NCI-H510A treated with DMSO at 0.1 percent for 48 hours (cell line): ENCODE measurements around the gene IMPA2.
"Not testable (repeated sequence)": the region's sequence is repeated elsewhere in the genome, so short reads cannot be mapped to it uniquely, and the experiment has no call there.

Experiments used
- DNase-seq: peaks from one replicate; lab custom pipeline; 2025; lab: John Stamatoyannopoulos, UW

Gene IMPA2

DNA sequence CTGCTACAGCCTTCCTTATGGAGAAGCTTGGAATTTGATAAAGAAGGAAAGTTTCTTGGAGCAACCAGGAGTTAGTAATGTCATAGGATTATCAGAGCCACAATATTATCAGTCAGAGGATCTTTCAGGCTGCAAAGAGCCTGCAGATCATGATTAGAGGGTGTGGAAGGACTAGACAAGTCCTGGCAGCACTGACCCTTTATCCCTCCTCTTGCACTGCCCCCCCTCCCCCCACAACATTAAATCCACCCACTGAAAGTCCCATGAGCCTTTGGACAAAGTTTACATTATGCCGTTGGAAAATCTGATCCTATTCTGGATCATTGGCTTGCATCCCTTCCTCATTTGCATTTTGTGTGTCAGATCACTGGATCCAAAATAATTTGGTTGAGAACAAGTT lies 18.7 kb upstream of the IMPA2 start:
- DNase-seq, result no peak

DNA sequence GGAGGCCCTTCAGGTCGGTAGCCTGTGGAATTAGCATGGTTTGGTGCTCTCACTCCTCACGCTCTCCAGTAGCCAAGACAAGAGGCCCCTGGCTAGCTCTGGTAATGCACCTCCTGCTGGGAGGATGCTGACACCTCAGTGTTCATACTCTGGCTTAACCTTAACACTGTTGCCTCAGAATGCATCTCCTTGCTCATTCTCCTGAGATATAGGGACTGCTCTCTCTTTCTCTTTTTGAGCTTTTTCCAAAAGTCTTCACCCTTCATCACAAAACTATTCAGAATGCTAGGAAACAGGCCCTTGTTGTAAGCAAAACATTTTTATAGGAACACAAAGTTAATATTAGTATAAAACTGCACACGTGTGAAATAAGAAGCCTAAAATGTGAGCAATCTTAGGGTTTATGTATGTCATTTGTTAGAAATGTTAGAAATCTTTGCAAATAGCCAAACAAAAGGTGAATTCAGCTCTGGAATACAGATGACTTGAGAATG lies 17.3 kb upstream of the IMPA2 start:
- DNase-seq, result no peak

DNA sequence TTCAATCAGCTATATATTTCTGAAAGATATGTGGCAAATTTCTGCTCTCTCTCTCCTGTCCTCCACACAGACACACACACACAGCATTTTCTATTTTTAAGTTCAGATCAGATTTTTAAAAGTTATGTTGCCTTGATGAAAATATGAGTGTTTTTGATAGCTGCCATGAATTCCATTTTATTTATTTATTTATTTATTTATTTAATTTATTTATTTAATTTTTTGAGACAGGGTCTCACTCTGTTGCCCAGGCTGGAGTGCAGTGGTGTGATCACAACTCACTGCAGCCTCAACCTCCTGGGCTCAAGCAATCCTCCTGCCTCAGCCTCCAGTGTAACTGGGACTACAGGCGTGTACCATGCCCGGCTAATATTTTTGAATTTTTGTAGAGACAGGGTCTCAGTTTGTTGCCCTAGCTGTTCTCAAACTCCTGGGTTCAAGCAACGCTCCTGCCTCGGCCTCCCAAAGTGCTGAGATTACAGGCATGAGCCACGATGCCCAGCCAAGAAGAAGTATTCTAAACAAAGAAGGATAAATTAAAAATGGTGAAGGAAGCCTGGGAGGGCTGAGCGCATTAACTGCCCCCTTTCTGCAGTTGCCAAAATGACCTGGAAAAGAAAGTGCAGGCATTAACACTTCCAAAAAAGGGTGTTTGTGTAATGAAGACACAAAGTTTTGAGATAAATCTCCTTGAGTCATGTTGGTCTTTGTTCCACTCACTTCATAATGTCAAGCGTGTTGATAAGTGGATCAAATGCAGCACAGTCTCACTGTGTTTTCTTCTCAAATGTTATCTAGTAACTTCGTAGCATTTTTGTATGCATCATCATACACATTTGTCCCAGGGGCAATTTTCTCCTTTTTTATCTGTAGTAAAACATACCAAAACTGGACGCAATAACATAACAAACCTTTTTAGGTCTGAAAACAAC lies 11.1 kb upstream of the IMPA2 start:
- DNase-seq, result no peak

DNA sequence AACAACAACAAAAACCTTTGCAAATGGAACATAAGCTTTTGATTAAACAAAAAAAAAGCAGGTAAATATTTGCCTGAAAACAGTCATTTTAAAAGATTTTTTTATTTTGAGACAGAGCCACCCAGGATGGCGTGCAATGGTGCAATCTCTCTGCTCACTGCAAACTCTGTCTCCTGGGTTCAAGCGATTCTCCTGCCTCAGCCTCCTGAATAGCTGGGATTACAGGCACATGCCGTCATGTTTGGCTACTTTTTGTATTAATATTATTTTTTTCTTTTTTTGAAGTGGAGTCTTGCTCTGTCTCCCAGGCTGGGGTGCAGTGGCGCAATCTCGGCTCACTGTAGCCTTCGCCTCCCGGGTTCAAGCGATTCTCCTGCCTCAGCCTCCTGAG lies 10.5 kb upstream of the IMPA2 start:
- not testable (repeated sequence) for DNase-seq

DNA sequence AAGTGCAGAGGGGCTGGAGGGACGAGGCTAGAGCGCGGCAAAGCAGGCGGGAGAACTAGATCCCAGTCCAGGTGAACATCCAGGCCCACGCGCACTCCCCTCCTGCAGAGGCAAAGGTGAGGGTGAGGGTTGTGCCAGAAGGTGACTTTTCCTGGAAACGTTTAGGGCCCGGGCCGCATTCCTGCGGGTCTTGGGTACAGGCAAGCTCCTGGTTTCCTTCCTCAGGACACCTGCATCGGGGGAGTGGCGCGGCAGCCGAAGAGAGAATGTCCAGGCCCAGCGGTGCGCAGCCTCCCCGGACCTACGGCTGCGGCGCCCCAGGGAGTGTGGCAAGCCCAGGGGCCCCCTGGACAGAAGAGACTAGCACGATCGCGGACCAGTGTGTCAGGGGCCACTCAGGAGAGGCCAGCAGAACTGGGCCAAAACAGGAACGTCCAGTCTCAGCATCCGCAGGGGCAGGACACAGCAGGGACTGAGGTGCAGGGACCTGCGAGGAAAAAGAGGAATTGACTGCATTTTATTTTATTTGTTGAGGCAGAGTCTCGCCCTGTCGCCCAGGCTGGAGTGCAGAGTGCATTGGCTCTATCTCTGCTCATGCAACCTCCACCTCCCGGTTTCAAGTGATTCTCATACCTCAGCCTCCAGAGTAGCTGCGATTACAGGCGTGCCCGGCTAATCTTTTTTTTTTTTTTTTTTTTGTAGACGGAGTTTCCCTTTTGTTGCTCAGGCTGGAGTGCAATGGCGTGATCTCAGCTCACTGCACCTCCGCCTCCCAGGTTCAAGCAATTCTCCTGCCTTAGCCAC lies 8.7 kb upstream of the IMPA2 start:
- DNase-seq, result no peak

DNA sequence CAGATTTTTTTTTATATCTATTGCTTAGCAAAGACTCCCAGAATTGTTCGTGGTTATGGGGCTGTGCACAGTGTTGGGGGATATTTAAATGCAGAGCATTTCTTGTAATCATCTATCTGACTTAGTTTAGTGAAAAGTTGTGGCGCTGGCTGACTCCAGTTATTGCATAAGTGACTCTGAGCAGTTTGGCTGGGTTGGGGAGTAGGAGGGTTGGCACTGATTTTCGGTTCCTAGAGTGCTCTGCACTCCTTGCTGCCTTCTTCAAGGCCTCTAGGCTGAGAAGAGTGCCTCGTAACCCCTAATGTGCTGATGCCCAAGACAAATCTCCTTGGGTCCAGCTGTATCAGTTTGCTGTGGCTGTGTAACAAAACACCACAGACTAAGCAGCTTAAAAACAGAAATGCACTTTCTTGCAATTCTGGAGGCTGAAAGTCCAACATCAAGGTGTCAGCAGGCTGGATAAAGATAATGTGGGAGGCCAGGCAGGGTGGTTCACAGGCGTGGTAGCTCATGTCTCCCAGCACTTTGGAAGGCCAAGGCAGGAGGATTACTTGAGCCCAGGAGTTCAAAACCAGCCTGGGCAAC lies 6.5 kb upstream of the IMPA2 start:
- no peak for DNase-seq

DNA sequence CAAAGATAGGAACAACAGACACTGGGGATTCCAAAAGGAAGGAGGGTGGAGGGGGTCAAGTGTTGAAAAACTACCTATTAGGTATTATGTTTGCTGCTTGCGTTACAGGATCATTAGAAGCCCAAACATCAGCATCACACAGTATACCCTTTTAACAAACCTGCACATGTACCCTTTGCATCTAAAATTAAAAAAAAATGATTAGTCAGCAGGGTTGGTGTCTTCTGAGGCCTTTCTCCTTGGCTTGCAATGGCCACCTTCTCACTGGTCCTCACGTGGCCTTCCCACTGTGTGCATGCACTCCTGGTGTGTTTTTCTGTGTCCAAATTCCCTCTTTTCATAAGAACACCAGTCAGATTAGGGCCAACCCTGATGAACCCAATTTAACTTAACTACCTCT lies 5.6 kb upstream of the IMPA2 start:
- DNase-seq, result no peak

DNA sequence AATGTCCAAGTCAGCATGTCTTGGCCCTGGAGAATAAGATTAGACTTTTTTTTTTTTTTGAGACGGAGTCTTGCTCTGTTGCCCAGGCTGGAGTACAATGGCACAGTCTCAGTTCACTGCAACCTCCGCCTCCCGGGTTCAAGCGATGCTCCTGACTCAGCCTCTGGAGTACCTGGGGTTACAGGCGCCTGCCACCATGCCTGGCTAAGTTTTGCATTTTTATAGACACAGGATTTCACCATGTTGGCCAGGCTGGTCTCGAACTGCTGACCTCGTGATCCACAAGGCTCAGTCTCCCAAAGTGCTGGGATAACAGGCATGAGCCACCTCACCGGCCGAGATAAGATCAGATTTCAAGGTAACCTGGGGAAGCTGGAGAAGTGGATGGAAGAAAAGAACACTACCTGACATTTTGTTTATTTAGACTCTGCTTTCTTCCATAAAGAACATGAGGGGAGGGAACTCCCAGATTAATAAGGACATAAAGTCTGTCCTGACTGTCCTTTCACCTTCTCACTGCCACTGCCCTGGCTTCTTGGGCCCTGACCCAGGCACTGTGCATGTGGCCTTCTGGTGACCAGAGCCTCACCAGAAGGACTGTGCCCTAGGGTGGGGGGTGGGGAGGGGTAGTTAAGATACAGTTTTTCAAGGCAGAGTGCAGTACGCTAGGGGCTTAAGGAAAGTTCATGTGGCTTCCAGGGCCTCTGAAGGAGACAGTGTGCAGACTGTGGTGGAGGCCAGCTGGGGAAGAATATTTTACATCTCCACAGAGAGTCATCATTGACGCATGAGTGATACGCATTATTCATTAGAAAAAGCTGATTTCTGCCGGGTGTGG lies 4.8 kb upstream of the IMPA2 start:
- no peak for DNase-seq

DNA sequence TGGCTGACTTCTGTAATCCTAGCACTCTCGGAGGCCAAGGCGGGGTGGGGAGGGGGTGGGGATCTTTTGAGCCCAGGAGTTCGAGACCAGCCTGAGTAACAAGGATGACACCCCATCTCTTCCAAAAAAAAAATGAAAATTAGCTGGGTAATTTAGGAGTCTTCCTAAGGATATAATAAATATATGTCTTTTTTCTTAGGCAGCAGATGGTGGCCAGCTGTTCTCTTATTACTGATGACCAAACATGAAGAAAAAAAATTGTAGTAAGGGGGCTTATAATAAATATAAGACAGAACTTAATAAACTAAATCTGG lies 4.2 kb upstream of the IMPA2 start:
- DNase-seq, result no peak

DNA sequence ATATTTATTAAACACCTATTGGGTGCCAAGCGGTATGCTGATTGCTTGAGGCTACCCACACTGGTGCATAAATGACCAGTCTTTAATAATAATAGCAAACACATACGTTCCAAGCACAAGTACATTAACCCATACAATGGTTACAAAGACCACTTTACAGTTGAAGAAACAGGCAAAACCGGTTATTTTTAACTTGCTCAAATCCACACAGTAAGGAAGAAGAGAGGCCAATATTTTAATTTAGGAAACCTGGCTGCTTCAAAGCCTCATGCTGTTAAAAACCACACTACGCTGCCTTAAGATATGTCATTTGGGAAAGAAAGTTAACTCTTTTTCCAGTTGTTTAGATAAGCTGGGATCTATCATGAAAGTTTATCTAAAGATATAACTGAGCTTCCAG lies 2.4 kb upstream of the IMPA2 start:
- no peak for DNase-seq

DNA sequence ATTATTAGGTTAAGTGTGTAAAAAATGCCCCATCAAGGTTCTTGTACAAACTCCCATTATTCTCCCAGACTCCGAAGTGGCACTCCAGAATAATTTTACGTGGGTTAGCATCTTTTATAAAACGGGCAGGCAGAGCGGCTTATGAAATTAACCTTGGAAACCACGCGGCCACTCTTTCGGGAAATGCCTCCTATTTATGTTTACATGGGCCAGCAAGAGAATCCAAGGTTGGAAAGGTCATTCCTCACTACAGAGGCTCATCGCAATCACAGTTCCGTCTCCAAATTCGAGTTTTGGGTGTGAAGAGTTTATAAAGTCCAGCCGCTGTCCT lies 1.2 kb upstream of the IMPA2 start:
- no peak for DNase-seq

DNA sequence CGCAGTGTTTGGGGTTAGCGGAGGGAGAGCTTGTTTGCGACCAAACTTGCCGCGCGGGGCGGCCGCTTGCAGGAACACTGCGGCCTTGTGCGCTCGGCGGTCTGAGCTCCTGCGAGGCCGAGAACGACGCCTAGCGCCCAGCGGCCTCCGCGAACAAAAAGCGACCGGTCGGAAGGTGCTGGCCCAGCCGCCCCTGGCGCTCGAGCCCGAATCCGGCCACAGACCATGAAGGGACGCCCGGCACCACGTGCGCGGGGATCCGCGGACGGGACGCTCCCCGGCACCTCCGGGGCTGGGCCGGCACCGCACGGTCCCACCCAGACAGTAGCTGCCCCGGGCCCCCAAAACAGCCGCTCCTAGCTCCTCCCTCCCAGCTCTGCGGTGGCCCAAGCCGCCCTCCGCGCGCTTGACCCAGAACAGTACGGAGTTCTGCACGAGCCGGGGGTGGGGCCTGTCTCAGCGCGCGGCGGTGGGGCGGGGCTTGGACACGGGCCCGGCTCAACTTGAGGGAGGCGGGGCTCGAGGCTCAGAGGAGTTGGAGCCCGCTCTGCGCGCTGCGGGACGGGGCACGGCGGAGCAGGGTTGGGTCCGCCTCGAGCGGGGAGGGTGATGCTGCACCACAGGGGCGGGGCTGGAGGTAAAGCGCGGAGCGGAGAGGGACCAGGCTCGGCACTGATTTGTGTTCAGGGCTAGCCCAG lies 664 bp upstream of the IMPA2 start:
- DNase-seq, result peak; percentile 87

DNA sequence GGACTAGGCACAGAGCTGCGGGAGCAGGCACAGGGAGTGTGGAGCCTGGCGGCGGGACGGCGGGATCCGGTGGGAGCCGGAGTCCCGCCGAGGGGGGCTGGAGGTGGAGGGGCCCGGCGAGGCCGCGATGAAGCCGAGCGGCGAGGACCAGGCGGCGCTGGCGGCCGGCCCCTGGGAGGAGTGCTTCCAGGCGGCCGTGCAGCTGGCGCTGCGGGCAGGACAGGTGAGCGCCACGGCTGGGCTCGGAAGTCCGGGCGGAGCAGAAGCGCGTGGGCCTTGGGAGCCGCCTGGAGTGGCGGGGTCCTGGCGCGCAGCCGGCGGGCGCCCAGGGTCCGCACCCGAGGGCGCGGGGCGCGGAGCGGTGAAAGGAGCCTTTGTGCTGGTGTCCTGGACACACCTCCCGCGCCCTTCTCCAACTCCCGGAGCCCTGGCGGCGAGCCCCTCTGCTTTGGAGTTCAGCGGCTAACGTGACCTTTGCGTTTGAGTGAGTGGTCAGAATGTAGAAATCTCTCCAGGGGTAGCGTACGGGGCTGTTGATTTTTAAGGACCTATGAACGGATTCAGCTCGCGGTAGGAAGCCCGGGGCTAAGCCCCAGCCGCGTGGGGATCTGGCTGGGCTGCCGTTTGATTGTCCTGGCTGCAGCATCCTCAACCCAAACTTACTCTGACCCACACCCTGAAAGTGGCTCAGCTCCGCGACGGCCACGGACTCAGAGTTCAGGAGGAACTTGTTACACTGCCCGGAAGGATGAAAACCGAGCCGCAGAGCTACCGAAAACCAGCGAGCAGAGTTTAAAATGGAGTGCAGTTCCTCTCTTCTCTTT lies 448 bp downstream of the IMPA2 start:
- no peak for DNase-seq

DNA sequence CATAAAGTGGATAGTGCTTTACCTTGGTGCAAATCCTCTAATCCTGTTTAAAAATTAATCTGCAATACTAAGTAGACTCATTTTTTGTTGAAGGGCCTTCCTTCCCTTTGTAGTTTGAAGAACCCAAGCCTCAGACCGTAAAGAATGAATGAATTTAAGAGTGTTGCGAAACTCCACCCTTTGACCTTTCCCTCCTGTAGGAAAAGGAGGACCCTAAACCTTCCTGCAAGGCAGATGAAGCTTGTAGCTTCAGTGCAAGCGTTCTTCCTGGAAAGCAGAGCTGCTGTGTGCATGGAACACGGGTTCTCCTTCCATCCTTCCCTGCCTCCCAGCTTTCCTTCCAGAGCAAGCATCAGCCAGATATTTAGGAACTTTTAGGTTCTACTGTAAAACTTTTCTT lies 1.7 kb downstream of the IMPA2 start:
- DNase-seq, result no peak

DNA sequence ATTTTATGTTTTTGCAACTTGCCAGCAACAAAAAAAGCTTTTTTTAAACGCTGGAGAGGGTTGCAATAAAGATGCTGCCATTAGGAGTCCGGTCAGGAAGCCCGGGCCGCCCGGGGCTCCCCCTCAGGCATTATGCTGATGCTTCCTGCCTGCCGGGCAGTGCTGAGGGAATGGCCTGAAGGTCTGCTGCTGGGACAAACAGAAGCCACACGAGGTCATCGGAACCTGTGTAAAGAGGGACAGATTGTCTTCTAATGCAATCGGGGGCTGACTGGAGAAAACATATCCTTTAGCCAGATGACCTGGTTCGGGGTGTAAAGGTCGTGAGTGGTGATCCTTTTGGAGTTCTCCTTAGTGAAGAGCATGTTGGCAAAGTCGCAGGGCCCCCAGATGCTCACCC lies 2.3 kb downstream of the IMPA2 start:
- DNase-seq, result no peak

DNA sequence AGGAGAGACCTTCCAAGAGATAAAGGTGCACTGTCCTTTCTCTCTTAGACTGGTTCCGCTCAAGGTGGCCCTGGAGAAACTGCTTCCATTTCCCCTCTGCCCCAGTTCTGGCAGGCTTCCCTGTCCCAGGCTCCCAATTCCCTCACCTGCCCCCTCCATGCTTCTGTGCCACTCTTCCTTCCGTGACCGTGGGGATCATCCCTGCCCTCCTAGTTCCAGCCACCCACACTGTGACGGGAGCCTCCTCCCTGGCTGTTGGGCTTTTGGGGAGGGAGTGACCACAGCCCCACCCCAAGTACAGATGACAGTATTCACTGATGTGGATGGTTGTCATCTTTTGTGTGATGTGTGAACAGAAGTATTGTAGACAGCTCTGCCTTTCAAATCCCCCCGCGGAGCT lies 2.8 kb downstream of the IMPA2 start:
- DNase-seq, result no peak

DNA sequence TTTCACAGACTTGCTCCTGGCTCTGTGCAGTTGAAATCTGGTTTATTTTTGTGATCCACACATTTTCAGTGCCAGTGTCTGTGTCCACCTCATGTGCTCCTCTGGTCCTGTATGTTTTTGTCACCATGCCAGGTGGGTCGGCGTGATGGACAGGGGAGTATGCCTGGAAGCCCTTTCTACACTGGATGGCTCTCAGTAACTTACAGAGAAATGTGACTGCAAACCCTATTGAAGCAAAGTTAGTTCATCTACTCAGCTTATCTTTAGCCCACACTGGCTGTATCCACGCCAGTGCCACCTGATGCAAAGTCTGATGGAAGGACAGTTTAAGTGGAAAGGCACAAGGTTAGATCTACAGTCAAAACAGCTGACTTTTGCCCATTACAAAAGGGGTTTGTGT lies 4.3 kb downstream of the IMPA2 start:
- DNase-seq, result no peak

DNA sequence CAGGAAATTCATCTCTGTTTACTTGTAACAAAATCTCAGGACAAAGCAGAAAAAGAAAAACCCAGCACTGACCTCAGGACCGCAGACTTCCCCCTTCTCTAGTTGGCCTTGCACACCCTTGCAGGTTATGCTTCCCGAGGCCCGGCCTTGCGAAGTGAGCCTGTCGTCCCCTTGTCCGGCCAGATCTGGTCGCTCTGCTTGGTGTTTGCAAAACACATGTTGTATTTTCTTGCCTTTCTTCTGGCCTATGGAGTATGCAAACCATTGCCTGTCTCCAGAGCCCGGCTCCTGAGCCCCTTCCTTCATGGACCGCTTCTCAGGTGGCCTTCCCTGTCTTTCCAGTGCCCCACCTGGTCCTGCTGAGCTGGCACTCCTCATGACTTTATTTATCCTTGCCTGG lies 4.8 kb downstream of the IMPA2 start:
- no peak for DNase-seq

DNA sequence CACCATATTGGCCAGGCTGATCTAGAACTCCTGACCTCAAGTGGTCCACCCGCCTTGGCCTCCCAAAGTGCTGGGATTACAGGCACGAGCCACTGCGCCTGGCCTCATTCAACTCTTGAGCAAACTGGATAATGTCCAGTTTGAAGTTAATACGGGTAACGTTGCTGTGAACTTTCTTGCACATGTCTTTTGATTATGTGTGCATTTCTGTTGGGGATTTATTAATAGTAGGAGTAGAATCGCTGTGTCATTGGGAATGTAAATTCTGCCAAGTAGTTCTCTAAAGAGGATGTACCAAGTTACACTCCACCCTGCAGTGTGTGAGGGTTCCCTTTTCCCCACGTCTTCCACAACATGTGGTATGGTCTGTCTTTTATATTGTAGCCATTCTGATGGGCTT lies 6.2 kb downstream of the IMPA2 start:
- DNase-seq, result peak; percentile 11

DNA sequence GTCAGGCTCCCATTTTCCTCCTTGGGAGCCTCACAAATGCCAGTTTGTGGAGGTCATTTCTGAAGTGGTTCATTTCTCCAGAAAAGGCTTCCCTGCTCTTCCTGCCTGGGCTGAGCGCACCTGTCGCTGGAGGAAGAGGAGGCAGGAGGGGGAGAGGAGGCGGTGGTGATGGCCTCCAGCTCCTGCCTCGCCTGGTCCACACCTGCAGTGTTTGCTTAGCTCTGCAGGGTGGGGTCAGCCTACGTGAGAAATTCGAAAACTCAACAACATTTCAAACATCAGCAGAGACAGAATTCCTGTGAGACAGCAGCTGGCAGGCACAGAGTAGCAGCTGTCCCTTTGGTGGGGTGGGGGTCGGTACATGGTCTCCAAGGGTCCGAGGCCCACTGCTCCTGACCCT lies 7.9 kb downstream of the IMPA2 start:
- DNase-seq, result peak; percentile 44

DNA sequence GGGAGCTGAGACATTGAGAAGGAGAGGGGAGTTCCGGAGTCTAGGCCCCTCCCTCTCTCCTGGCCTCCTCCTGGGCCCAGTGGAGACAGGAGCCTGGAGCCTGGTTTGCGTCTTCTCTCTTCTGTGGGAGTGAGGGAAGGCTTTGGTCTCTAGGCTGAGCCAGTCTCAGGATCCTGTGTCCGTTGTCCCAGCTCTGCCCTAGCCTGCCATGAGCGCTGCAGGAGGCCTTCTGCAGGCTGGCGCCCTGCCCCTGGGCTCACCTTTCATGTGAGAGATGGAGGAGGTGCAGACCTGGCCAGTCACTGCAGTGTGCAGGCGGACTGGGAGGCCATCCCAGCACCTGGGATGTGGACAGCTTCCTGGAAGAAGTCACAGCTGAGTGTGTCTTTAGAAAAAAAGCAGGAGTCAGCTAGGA lies 8.7 kb downstream of the IMPA2 start:
- peak; percentile 65 for DNase-seq
